Uterus (tissue), 4 donors: ENCODE results near the gene HAAO. TPM values are rescaled to one million over a fixed set of nuclear protein-coding genes. Genes with fewer than 3 reads are reported as not detected.

Source experiments
- DNase-seq, 2 donors: peaks; one replicate each; pipeline ENCODE4 v3.0.0-alpha.2; 2019 to 2020
- H3K27ac ChIP-seq, 2 donors: fragments of 200-600 bp; sonication (generic); 1 replicate in 1 of 2; 2 replicates in 1 of 2; pipeline ENCODE4 v1.5.1; 2016 to 2018
- H3K27me3 ChIP-seq, 2 donors: fragments of 200-600 bp; sonication (generic); one replicate each; pipeline ENCODE4 v1.5.1; 2018 to 2019; ENCODE audit warnings: control low read depth in 1 of 2
- H3K36me3 ChIP-seq, 2 donors: fragments of 200-600 bp; sonication (generic); one replicate each; pipeline ENCODE4 v1.5.1; 2019; ENCODE audit warnings: control low read depth in 1 of 2
- H3K4me1 ChIP-seq, 2 donors: fragments of 200-600 bp; sonication (generic); one replicate each; pipeline ENCODE4 v1.5.1; 2018 to 2019; ENCODE audit warnings: control low read depth in 1 of 2
- H3K4me3 ChIP-seq, 2 donors: fragments of 200-600 bp; sonication (generic); 1 replicate in 1 of 2; 2 replicates in 1 of 2; pipeline ENCODE4 v1.5.1; 2018 to 2019; ENCODE audit warnings: mild to moderate bottlenecking in 1 of 2
- H3K9me3 ChIP-seq, 2 donors: fragments of 200-600 bp; sonication (generic); one replicate each; pipeline ENCODE4 v1.5.1; 2019; ENCODE audit warnings: control low read depth in 1 of 2
- POLR2A ChIP-seq, 2 donors: fragments of 450-650 bp; IDR thresholded peaks; one replicate each; pipeline ENCODE4 v1.6.1; 2016; ENCODE audit warnings: antibody characterized with exemption in 2 of 2, mild to moderate bottlenecking in 1 of 2, moderate library complexity in 1 of 2
- intact Hi-C: fragments of 100-400 bp; cut with DNase I; formaldehyde crosslinking; loops from one replicate; pipeline ENCODE4 v1.15.1; 2023; ENCODE audit warnings: low total_unique reads
- total RNA-seq, 4 donors: library from RNA; depleted of rRNA in 3 of 4; stranded (reverse); fragments of >200 nt in 3 of 4; gene quantifications; one replicate each; pipeline versions ENCODE4 v1.1.0 to v1.2.4, GENCODE V29; 2014 to 2023
- TF ChIP-seq, protein P1 (sequence below), 4 experiments: fragments of 200-600 bp in 2 of 4; fragments of 450-650 bp in 2 of 4; sonication (generic) in 2 of 4; IDR thresholded peaks; one replicate each; pipeline ENCODE4 v1.5.1; 2016 to 2019; ENCODE audit warnings: antibody characterized with exemption in 4 of 4, mild to moderate bottlenecking in 2 of 4, moderate library complexity in 1 of 4
- donor health status: DM: yes; HTN: yes; CAD: no.

HAAO gene
- total RNA-seq, 4 donors from 2014 or later, result 3.1 to 25.1 (median 20.8) TPM

DNA sequence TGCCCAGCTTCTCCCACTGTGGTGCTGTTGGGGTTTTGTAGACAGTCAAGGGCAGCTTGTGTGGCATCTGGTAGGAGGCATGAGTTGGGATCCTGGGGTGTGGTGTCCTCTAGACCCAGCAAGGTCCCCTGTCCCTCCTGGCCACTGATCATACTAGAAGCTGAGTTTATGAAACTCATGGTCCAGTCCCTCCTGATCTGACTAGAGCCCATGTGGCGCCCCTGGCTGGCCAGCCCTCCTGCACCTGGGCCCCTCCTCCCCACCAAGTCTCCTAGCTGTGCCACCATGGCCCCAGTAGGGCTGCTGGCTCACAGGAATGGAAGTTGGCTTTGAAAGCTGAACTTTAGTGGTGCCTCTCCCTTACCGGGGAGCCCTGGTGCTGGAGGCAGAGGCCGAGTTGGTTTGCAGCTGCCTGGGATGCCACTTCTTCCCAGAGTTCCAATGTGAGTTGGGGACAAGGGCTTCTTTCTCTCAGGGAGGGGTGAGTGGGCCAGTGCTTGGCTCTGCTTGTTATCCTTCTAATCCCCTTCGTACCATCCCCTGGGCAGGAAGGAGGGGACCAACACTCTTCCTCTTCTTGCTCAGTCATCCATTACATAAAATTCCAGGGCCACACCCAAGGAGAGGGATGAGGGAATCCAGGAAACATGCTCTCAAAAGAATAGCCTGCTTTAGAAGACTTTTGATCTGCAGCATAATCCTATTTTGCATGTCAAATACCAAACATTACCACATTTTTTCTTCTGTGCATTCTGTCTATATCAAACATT lies 37.5 kb upstream of the HAAO start:
- Histone ChIP-seq H3K27ac (peak overlapping the region; percentile 74 to 79), H3K36me3 (no peaks in the 10 kb centered on the region), H3K4me3 (no peak overlapping the region), H3K27me3 (no peaks in the 10 kb centered on the region), H3K4me1 (no peaks in the 10 kb centered on the region), H3K9me3 (no peaks in the 10 kb centered on the region)
- DNase-seq, result no peak
- TF ChIP-seq, protein P1, sequence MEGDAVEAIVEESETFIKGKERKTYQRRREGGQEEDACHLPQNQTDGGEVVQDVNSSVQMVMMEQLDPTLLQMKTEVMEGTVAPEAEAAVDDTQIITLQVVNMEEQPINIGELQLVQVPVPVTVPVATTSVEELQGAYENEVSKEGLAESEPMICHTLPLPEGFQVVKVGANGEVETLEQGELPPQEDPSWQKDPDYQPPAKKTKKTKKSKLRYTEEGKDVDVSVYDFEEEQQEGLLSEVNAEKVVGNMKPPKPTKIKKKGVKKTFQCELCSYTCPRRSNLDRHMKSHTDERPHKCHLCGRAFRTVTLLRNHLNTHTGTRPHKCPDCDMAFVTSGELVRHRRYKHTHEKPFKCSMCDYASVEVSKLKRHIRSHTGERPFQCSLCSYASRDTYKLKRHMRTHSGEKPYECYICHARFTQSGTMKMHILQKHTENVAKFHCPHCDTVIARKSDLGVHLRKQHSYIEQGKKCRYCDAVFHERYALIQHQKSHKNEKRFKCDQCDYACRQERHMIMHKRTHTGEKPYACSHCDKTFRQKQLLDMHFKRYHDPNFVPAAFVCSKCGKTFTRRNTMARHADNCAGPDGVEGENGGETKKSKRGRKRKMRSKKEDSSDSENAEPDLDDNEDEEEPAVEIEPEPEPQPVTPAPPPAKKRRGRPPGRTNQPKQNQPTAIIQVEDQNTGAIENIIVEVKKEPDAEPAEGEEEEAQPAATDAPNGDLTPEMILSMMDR (IDR thresholded peaks at IDR 0.05), result no peak
- TF ChIP-seq POLR2A (IDR thresholded peaks at IDR 0.05), result no peak
- intact Hi-C loops, result loop anchor here (5.0 to 10.0 kb wide), 2 partner anchors 95 to 397 kb away; partner anchors contain the start of gene ZFP36L2

DNA sequence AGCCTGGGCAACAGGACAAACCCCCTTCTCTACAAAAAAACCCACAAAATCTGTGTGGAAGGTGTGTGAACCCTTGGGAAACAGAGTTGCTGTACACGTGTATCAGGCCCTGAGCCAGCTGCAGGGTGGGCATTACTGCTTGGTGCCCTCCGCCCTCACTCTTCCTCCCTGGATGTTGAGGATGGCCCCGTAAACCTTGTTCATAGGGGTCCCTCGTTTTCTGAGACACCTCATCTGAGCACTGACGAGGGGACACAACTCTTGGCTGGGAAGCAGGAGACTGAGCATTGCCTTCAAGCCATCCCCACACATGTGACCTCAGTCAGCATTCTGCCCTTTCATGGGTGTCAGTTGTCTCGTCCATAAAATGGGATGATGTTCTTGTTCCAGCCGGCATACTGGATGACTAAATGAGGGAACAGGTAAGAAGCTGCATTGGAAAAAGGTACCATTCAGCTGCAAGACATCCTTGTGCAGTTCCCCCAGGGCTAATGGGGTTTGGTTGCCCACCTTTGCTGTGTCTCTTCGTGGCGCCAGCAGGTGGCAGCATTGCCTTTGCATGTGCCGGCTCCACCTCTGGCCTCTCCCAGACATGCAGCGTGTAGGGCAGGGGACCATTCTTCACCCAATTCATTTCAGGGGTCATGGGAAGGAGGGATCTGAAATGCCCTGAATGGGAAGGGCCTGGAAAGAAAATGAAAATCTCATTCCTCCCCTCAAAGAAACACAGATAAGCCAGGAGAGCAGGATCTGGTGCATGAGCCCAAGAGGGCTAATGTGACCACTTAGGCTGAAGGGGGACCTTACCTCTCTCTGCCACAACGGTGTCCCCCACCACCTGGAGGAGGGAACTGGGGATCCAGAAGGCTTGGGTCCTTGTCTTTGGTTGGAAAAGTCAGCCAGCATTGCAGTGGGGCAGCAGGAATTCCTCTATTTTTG lies 36.4 kb upstream of the HAAO start:
- Histone ChIP-seq H3K4me3 (no peak overlapping the region), H3K4me1 (no peaks in the 10 kb centered on the region), H3K9me3 (no peaks in the 10 kb centered on the region), H3K27me3 (no peaks in the 10 kb centered on the region), H3K36me3 (no peaks in the 10 kb centered on the region), H3K27ac (peak overlapping the region; percentile 74 to 79)
- intact Hi-C loops, result loop anchor here (5.0 kb wide), 1 partner anchor 399 kb away; the partner anchor contains the start of gene ZFP36L2
- peak; percentile 84 to 86 for DNase-seq
- TF ChIP-seq, protein P1 (IDR thresholded peaks at IDR 0.05), result peak; percentile 89 to 96 (median 92)
- TF ChIP-seq POLR2A (IDR thresholded peaks at IDR 0.05), result no peak

DNA sequence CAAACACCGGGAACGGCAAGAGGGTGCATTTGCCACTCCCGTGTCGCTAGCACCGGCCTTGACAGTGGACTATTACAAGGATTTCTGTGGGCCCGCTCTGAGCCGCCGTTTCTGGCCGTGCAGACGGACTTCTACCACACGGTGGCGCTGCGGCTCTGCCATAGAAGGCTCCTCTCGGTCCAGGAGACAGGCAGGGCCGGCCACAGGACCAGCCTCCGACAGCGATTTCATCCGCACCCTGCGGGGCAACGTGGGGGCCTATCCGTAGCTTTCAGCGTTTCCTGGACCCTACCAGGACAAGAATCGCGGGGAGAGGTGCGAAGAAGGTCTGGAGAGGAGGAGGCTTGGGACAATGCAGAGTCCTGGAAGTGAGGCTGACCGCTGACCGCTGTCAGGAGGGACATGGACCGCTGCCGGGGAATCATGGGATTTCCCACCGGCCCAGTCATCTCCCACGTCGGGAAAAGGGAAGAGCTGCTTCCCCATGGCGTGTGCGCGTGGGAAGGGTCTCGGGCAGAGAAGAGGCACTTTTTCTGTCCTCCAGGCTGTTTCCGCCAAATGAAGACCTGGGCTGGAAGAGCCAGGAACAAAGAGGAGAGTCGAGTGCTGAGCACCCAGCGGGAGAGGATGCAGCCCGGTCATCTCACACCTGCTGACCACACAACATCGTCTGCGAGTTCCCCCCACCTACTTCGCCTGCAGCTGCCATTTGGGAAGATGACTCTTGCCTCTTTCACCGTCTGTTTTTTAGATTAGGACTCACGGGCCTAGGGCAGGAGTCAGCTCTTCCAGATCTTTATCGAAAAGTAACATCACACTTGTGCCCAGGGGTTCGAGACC lies 35.5 kb upstream of the HAAO start:
- Histone ChIP-seq H3K36me3 (no peaks in the 10 kb centered on the region), H3K9me3 (no peaks in the 10 kb centered on the region), H3K27ac (peak overlapping the region; percentile 74 to 79), H3K27me3 (no peaks in the 10 kb centered on the region), H3K4me1 (no peaks in the 10 kb centered on the region), H3K4me3 (peak overlapping the region; percentile 15 to 29)
- intact Hi-C loops, result loop anchor here (5.0 kb wide), 1 partner anchor 399 kb away; the partner anchor contains the start of gene ZFP36L2
- TF ChIP-seq, protein P1 (IDR thresholded peaks at IDR 0.05), result peak; percentile 93 to 96 (median 94)
- no peak for TF ChIP-seq POLR2A (IDR thresholded peaks at IDR 0.05)
- DNase-seq, result peak; percentile 92 to 94

DNA sequence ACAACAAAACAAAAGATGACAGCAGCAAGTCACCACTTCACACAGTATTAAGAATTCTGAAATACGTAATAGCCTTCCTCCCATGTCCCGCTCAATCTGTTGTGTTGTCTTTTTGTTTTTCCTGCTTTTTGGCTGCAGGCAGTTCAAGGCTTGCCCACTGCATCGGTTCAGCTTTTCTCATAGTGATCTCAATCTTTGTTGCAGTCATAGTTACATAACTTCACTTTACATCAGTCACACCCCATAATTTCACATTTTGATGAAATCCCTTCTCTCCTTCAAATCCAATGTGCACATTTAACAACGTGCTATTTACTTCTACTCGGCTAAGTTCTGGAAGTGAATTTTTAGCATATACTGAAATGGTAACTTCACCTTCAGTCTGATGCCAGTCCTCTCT lies 33.8 kb upstream of the HAAO start:
- no peak overlapping the region for H3K4me3 ChIP-seq
- H3K27ac ChIP-seq, result no peak overlapping the region
- no peaks in the 10 kb centered on the region for H3K27me3 ChIP-seq
- no peaks in the 10 kb centered on the region for H3K4me1 ChIP-seq
- no peak for DNase-seq
- no peaks in the 10 kb centered on the region for H3K36me3 ChIP-seq
- intact Hi-C loops, result loop anchor here (5.0 kb wide), 1 partner anchor 401 kb away; the partner anchor contains the start of gene ZFP36L2
- TF ChIP-seq, protein P1 (IDR thresholded peaks at IDR 0.05), result no peak
- TF ChIP-seq POLR2A (IDR thresholded peaks at IDR 0.05), result no peak
- H3K9me3 ChIP-seq, result no peaks in the 10 kb centered on the region
